ENCODE data around the gene THYN1.

The THYN1 gene

GRCh38 chr11:134246100-134246499 lies 7.1 kb downstream of the THYN1 start:
- no peak for TF ChIP-seq CTCF (IDR thresholded peaks at IDR 0.05; ENCODE audit: borderline replicate concordance, insufficient read depth, low read depth, low read length)
- no peak overlapping the region for H3K4me3 ChIP-seq (ENCODE audit: low read depth, low read length)

GRCh38 chr11:134245434-134245833 lies 7.7 kb downstream of the THYN1 start:
- TF ChIP-seq CTCF (IDR thresholded peaks at IDR 0.05; ENCODE audit: borderline replicate concordance, insufficient read depth, low read depth, low read length), result no peak
- H3K4me3 ChIP-seq (ENCODE audit: low read depth, low read length), result no peak overlapping the region

GRCh38 chr11:134244593-134244992 lies 8.6 kb downstream of the THYN1 start:
- TF ChIP-seq CTCF (IDR thresholded peaks at IDR 0.05; ENCODE audit: borderline replicate concordance, insufficient read depth, low read depth, low read length), result peak; percentile 76
- H3K4me3 ChIP-seq (ENCODE audit: low read depth, low read length), result no peak overlapping the region

- no peak overlapping the region for H3K4me3 ChIP-seq (ENCODE audit: low read depth, low read length)
- TF ChIP-seq CTCF (IDR thresholded peaks at IDR 0.05; ENCODE audit: borderline replicate concordance, insufficient read depth, low read depth, low read length), result no peak
These were observed 9.2 kb downstream of the THYN1 start for GRCh38 chr11:134243913-134244312.

GRCh38 chr11:134242376-134242775 lies 10.8 kb downstream of the THYN1 start:
- no peak for TF ChIP-seq CTCF (IDR thresholded peaks at IDR 0.05; ENCODE audit: borderline replicate concordance, insufficient read depth, low read depth, low read length)
- H3K4me3 ChIP-seq (ENCODE audit: low read depth, low read length), result no peak overlapping the region

- no peak overlapping the region for H3K4me3 ChIP-seq (ENCODE audit: low read depth, low read length)
- TF ChIP-seq CTCF (IDR thresholded peaks at IDR 0.05; ENCODE audit: borderline replicate concordance, insufficient read depth, low read depth, low read length), result no peak
These were observed 12.6 kb downstream of the THYN1 start for GRCh38 chr11:134240592-134240991.

GRCh38 chr11:134238956-134239355 lies 14.2 kb downstream of the THYN1 start:
- no peak for TF ChIP-seq CTCF (IDR thresholded peaks at IDR 0.05; ENCODE audit: borderline replicate concordance, insufficient read depth, low read depth, low read length)
- H3K4me3 ChIP-seq (ENCODE audit: low read depth, low read length), result no peak overlapping the region

Data from GM12875 (cell line).